Left ventricle myocardium inferior (tissue), 1 donor: ENCODE results near the gene MEIS2. TPM values are rescaled to one million over a fixed set of nuclear protein-coding genes. Genes with fewer than 3 reads are reported as not detected.

ENCODE experiments used
- DNase-seq: peaks from one replicate; pipeline ENCODE4 v3.0.0-alpha.2; 2020
- H3K27ac ChIP-seq: fragments of 200-600 bp; replicated peaks from 2 replicates; pipeline ENCODE4 v1.8.0; 2021
- H3K27me3 ChIP-seq: fragments of 200-600 bp; 2 replicates; pipeline ENCODE4 v1.8.0; 2021; ENCODE audit warnings: low read depth
- H3K36me3 ChIP-seq: fragments of 200-600 bp; 2 replicates; pipeline ENCODE4 v1.8.0; 2021
- H3K4me1 ChIP-seq: fragments of 200-600 bp; 2 replicates; pipeline ENCODE4 v1.8.0; 2021
- H3K4me3 ChIP-seq: fragments of 200-600 bp; 2 replicates; pipeline ENCODE4 v1.8.0; 2021; ENCODE audit warnings: mild to moderate bottlenecking, moderate library complexity
- H3K9me3 ChIP-seq: fragments of 200-600 bp; replicated peaks from 2 replicates; pipeline ENCODE4 v1.8.0; 2021
- CTCF ChIP-seq: fragments of 200-600 bp; IDR thresholded peaks from 2 replicates; pipeline ENCODE4 v1.8.0; 2021; ENCODE audit warnings: antibody characterized with exemption, mild to moderate bottlenecking, borderline replicate concordance
- intact Hi-C: fragments of 100-400 bp; cut with micrococcal nuclease; formaldehyde crosslinking; loops from one replicate; pipeline ENCODE4 v1.11.0; 2022
- total RNA-seq: library from RNA; stranded (reverse); fragmentation: NEBNext Ultra II Directional; extraction: Animal tissue kit (Norgen Biotek cat#: 25700); gene quantifications from one replicate; pipeline ENCODE4 v1.2.1, GENCODE V29; 2021
- donor health status: DM: no; HTN: yes; CAD: no; lungs with severe emphysema.

The MEIS2 gene
- total RNA-seq, 1 donor from 2014 or later: 36.0 TPM

- DNase-seq: no peak
- H3K36me3 ChIP-seq: peaks cover 6% of the 10 kb centered on the region
- intact Hi-C loops: no loop called here
- H3K9me3 ChIP-seq: no peaks in the 10 kb centered on the region
- peak overlapping the region; percentile 85 for H3K27ac ChIP-seq
- H3K27me3 ChIP-seq: no peaks in the 10 kb centered on the region
- H3K4me1 ChIP-seq: peaks cover 56% of the 10 kb centered on the region
- H3K4me3 ChIP-seq: no peak overlapping the region
- no peak for TF ChIP-seq CTCF
These were observed 41.3 kb downstream of the MEIS2 start for GRCh38 chr15:37059086-37059485.

GRCh38 chr15:37058316-37058985, 41.9 kb downstream of the MEIS2 start:
- Histone ChIP-seq H3K9me3 (no peaks in the 10 kb centered on the region), H3K4me1 (peaks cover 63% of the 10 kb centered on the region), H3K27me3 (no peaks in the 10 kb centered on the region), H3K27ac (peak overlapping the region; percentile 85), H3K36me3 (peaks cover 6% of the 10 kb centered on the region), H3K4me3 (no peak overlapping the region)
- TF ChIP-seq CTCF: no peak
- no peak for DNase-seq
- intact Hi-C loops: no loop called here

- no peaks in the 10 kb centered on the region for H3K9me3 ChIP-seq
- peaks cover 69% of the 10 kb centered on the region for H3K4me1 ChIP-seq
- DNase-seq: no peak
- peak overlapping the region; percentile 85 for H3K27ac ChIP-seq
- H3K4me3 ChIP-seq: no peak overlapping the region
- no peak for TF ChIP-seq CTCF
- intact Hi-C loops: no loop called here
- H3K36me3 ChIP-seq: peaks cover 6% of the 10 kb centered on the region
- H3K27me3 ChIP-seq: no peaks in the 10 kb centered on the region
These were observed 42.5 kb downstream of the MEIS2 start for GRCh38 chr15:37057831-37058230.

- H3K27ac ChIP-seq: peak overlapping the region; percentile 85
These were observed 43.1 kb downstream of the MEIS2 start for GRCh38 chr15:37057256-37057655.

GRCh38 chr15:37056177-37057121, 43.9 kb downstream of the MEIS2 start:
- no peak for TF ChIP-seq CTCF
- H3K4me3 ChIP-seq: peak overlapping the region; percentile 22

More at GRCh38 chr15:37057256-37057655, 43.1 kb downstream of the MEIS2 start:
- no peak for DNase-seq
- intact Hi-C loops: no loop called here
- Histone ChIP-seq H3K4me1 (peaks cover 70% of the 10 kb centered on the region), H3K36me3 (peaks cover 2% of the 10 kb centered on the region), H3K27me3 (no peaks in the 10 kb centered on the region), H3K9me3 (no peaks in the 10 kb centered on the region), H3K4me3 (no peak overlapping the region)
- no peak for TF ChIP-seq CTCF

More at GRCh38 chr15:37056177-37057121, 43.9 kb downstream of the MEIS2 start:
- Histone ChIP-seq H3K36me3 (no peaks in the 10 kb centered on the region), H3K9me3 (no peaks in the 10 kb centered on the region), H3K4me1 (peaks cover 70% of the 10 kb centered on the region), H3K27me3 (no peaks in the 10 kb centered on the region), H3K27ac (peak overlapping the region; percentile 85)
- peak; percentile 76 for DNase-seq
- intact Hi-C loops: no loop called here
